K562 (cell line): ENCODE measurements around the gene ADAR. TPM values are rescaled to one million over a fixed set of nuclear protein-coding genes. Genes with fewer than 3 reads are reported as not detected.

Experiments
- ATAC-seq: fragments of 200-7000 bp; cut with Tn5 transposase; 3 replicates; pipeline ENCODE4 v1.9.1; 2020; ENCODE audit warnings: moderate library complexity
- BruUV-seq: library from RNA; stranded (reverse); fragments of 400-500 nt; replicated peaks from 2 replicates; lab custom pipeline; 2021; lab: Mats Ljungman, UMichigan
- CTCF ChIA-PET: fragments of 300-600 bp; formaldehyde crosslinking; extraction: SDS; loops from one replicate; lab custom pipeline; 2021; ENCODE audit warnings: low intra/inter-chr PET ratio; lab: Yijun Ruan, JAX
- POLR2A ChIA-PET: fragments of 300-600, 350-650 bp; sonication (Branson Sonifier 250); formaldehyde crosslinking; extraction: SDS; loops from one replicate; lab custom pipeline; 2021; ENCODE audit warnings: antibody characterized with exemption, inconsistent platforms; lab: Yijun Ruan, JAX
- DNase-seq, 4 experiments: peaks; one replicate each; pipeline versions ENCODE4 v3.0.0 to v3.0.0-alpha.2; 2011 to 2018; ENCODE audit warnings: low spot score in 3 of 4, mixed read lengths in 3 of 4; ENCODE audit errors: extremely low read depth in 1 of 4
- FAIRE-seq: peaks from 2 replicates; lab custom pipeline; 2011; peaks lifted over from hg19 to GRCh38; lab: Jason Lieb, UNC
- H2AFZ ChIP-seq: 2 replicates; pipeline ENCODE4 v1.6.0; 2011; ENCODE audit warnings: low read depth, low read length, control low read depth, inconsistent platforms
- H3K27ac ChIP-seq: fragments of 200-600 bp; 3 replicates; pipeline ENCODE4 v1.8.0; 2011; ENCODE audit warnings: low read depth, mild to moderate bottlenecking, control low read depth, inconsistent platforms, low read length, moderate library complexity, mixed read lengths; ENCODE audit errors: extremely low read depth
- H3K27me3 ChIP-seq, 2 experiments: fragments of 300-600 bp in 1 of 2; 2 replicates in 1 of 2; 3 replicates in 1 of 2; pipeline versions ENCODE4 v1.6.0 to v1.8.0; 2011; ENCODE audit warnings: inconsistent platforms in 2 of 2, low read length in 2 of 2, mild to moderate bottlenecking in 1 of 2, mixed read lengths in 1 of 2, moderate library complexity in 1 of 2; ENCODE audit not compliant: control insufficient read depth in 2 of 2, insufficient read depth in 2 of 2
- H3K36me3 ChIP-seq: fragments of 300-600 bp; 3 replicates; pipeline ENCODE4 v1.8.0; 2011; ENCODE audit warnings: mild to moderate bottlenecking, low read length, inconsistent platforms; ENCODE audit not compliant: control insufficient read depth, insufficient read depth
- H3K4me1 ChIP-seq, 2 experiments: fragments of 200-600 bp in 1 of 2; replicated peaks in 1 of 2; 2 replicates in 1 of 2; 3 replicates in 1 of 2; pipeline versions ENCODE4 v1.5.1 to v1.8.0; 2011; ENCODE audit warnings: inconsistent platforms in 2 of 2, low read length in 2 of 2, mild to moderate bottlenecking in 1 of 2, mixed read lengths in 1 of 2, moderate library complexity in 1 of 2; ENCODE audit not compliant: control insufficient read depth in 2 of 2, insufficient read depth in 2 of 2
- H3K4me2 ChIP-seq: 2 replicates; pipeline ENCODE4 v1.6.1; 2011; ENCODE audit warnings: low read length, control low read depth, inconsistent platforms, mixed read lengths; ENCODE audit not compliant: insufficient read depth
- H3K4me3 ChIP-seq: fragments of 200-600 bp; sonication (generic), shearing (Covaris generic); 2 replicates; pipeline ENCODE4 v1.5.1; 2016; ENCODE audit warnings: control low read depth, inconsistent platforms
- H3K79me2 ChIP-seq: fragments of 200-600 bp; 3 replicates; pipeline ENCODE4 v1.8.0; 2011; ENCODE audit warnings: low read length, inconsistent platforms; ENCODE audit not compliant: control insufficient read depth, insufficient read depth
- H3K9ac ChIP-seq, 2 experiments: 2 replicates each; pipeline versions ENCODE4 v1.6.0 to v1.6.1; 2011; ENCODE audit warnings: low read depth in 2 of 2, low read length in 2 of 2, control low read depth in 1 of 2, inconsistent platforms in 1 of 2, mild to moderate bottlenecking in 1 of 2, mixed read lengths in 1 of 2; ENCODE audit not compliant: insufficient read depth in 1 of 2
- H3K9me1 ChIP-seq: one replicate; pipeline ENCODE4 v1.6.0; 2011; ENCODE audit warnings: inconsistent platforms, mild to moderate bottlenecking, low read length, moderate library complexity; ENCODE audit not compliant: control insufficient read depth, insufficient read depth
- H3K9me3 ChIP-seq: replicated peaks from 2 replicates; pipeline ENCODE4 v1.5.1; 2011; ENCODE audit warnings: low read depth, low read length, inconsistent platforms; ENCODE audit not compliant: control insufficient read depth, insufficient read depth
- H4K20me1 ChIP-seq: replicated peaks from 2 replicates; pipeline ENCODE4 v1.6.1; 2011; ENCODE audit warnings: low read length, inconsistent platforms, mixed read lengths; ENCODE audit not compliant: control insufficient read depth, insufficient read depth
- CEBPB ChIP-seq: fragments of 450-650 bp; IDR thresholded peaks from 2 replicates; pipeline ENCODE4 v1.6.1; 2016; ENCODE audit warnings: missing genetic modification characterization, missing compliant biosample characterization
- DLX4 ChIP-seq: fragments of 250-450 bp; sonication (Bioruptor Pico); IDR thresholded peaks from 2 replicates; pipeline ENCODE4 v1.6.1; 2021; ENCODE audit warnings: mild to moderate bottlenecking
- FOXJ2 ChIP-seq: fragments of 200-800 bp; sonication (Bioruptor generic); IDR thresholded peaks from 2 replicates; pipeline ENCODE4 v1.6.1; 2016; ENCODE audit warnings: missing genetic modification characterization, missing compliant biosample characterization
- GTF2F1 ChIP-seq: IDR thresholded peaks from 2 replicates; pipeline ENCODE4 v1.6.1; 2011; ENCODE audit warnings: low read depth, low read length, improper control_type of control experiment
- HMGXB4 ChIP-seq: sonication (generic); formaldehyde crosslinking; IDR thresholded peaks from 2 replicates; pipeline ENCODE4 v1.8.1; 2023; ENCODE audit warnings: mild to moderate bottlenecking, missing genetic modification reagents
- KLF1 ChIP-seq: fragments of 450-650 bp; IDR thresholded peaks from 2 replicates; pipeline ENCODE4 v1.6.1; 2016; ENCODE audit warnings: missing genetic modification characterization, missing compliant biosample characterization
- NFE2 ChIP-seq: IDR thresholded peaks from 2 replicates; pipeline ENCODE4 v1.6.1; 2014; ENCODE audit warnings: antibody characterized with exemption, low read depth
- PCBP1 ChIP-seq: fragments of 200-400 bp; formaldehyde crosslinking; IDR thresholded peaks from 2 replicates; pipeline ENCODE4 v1.6.1; 2018; ENCODE audit warnings: mild to moderate bottlenecking, low read depth, low read length; ENCODE audit not compliant: poor library complexity, severe bottlenecking
- WGBS: fragments of 100-300 bp; shearing (Covaris generic); methylation state at CpG from one replicate; pipeline ENCODE4 v1.1.6; 2016; ENCODE audit warnings: low coverage, mixed read lengths; ENCODE audit not compliant: insufficient coverage; ENCODE audit errors: missing lambda C conversion rate; 5-methylcytosine and 5-hydroxymethylcytosine counted together
- in situ Hi-C: fragments of 300-500 bp; cut with MboI; formaldehyde crosslinking; loops from 4 replicates; pipeline ENCODE4 v1.15.0; 2018; ENCODE audit warnings: inconsistent platforms, mixed read lengths
- intact Hi-C: fragments of 100-400 bp; cut with micrococcal nuclease; formaldehyde crosslinking; loops from 2 replicates; pipeline ENCODE4 v1.14.2; 2022
- polyA plus RNA-seq, 8 experiments: library from polyadenylated mRNA; depleted of rRNA in 4 of 8; stranded (reverse) in 5 of 8; unstranded in 3 of 8; fragments of >200 nt; fragmentation: Nextera tagmentation in 2 of 8; fragmentation: Illumina TruSeq in 1 of 8; extraction: Ambion mirVana in 2 of 8; extraction: Trizol in 1 of 8; gene quantifications; 2 replicates each; pipeline versions ENCODE4 v1.2.1 to v1.2.3, GENCODE V29; 2011 to 2014; ENCODE audit warnings: inconsistent platforms in 1 of 8, missing spikeins in 1 of 8
- total RNA-seq, 7 experiments: library from RNA; depleted of rRNA in 6 of 7; stranded (reverse); fragments of >200 nt in 6 of 7; fragmentation: Illumina TruSeq in 2 of 7; extraction: Trizol in 2 of 7; gene quantifications; 2 replicates each; pipeline versions ENCODE4 v1.2.1 to v1.2.3, GENCODE V29; 2011 to 2021; ENCODE audit warnings: low replicate concordance in 1 of 7
- TF ChIP-seq, protein P1 (sequence below), 2 experiments: fragments of 450-650 bp in 1 of 2; sonication (generic) in 1 of 2; formaldehyde crosslinking; conservative IDR thresholded peaks; 2 replicates each; pipeline versions ENCODE4 v1.4.0 to v1.8.1; 2020 to 2022; ENCODE audit warnings: mild to moderate bottlenecking in 1 of 2, missing genetic modification reagents in 1 of 2

Gene ADAR
- total and polyA plus RNA-seq, 9 of the 15 experiments (the other 6 are each of a cell fraction or from before 2014, with no cell fraction given) = 30.1 to 123 (median 60.2) TPM

DNA sequence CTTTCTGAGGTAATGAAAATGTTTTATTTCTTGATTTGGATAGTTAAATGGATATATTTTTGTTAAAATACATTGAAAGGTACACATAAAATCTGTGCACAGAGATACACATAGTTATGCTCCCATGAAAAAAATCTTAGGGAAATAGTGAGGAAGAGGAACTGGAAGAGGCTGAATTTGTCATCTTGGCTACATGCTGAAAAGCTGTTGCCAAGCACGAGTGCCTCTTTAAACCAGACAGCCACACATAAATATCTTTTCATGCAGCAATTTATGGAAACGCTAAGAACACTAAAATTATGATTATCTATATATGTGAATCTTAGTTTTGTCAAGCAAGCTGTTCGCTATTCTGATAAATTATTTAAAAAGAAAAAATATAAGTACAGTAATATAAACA, 12.8 kb upstream of the ADAR start:
- in situ Hi-C loops (no loop called here), intact Hi-C loops (no loop called here)
- H3K4me2 ChIP-seq = no peak overlapping the region
- FAIRE-seq (no peak), ATAC-seq (no peak), DNase-seq (no peak)
- no peak overlapping the region for H3K4me3 ChIP-seq
- peaks cover 5 to 25% of the 10 kb centered on the region in 2 experiments for H3K4me1 ChIP-seq
- H3K79me2 ChIP-seq = peaks cover 88% of the 10 kb centered on the region
- POLR2A ChIA-PET = interaction anchor here (1.0 kb wide), 1 partner anchor 11 kb away, joined by 4 read pairs; no protein-coding TSS in a partner anchor
- H3K36me3 ChIP-seq = peaks cover 38% of the 10 kb centered on the region; the same call in 2 of the 3 replicates
- H3K27me3 ChIP-seq = no peaks in the 10 kb centered on the region
- no peak overlapping the region for H2AFZ ChIP-seq
- no peak for TF ChIP-seq NFE2
- no peak for TF ChIP-seq HMGXB4 (CRISPR knock-in tag)
- no peak for TF ChIP-seq GTF2F1
- TF ChIP-seq PCBP1 = no peak
- TF ChIP-seq FOXJ2 (tag) = no peak
- no peak for TF ChIP-seq CEBPB (tag)
- no peak for TF ChIP-seq DLX4 (CRISPR knock-in tag)
- TF ChIP-seq, protein P1, sequence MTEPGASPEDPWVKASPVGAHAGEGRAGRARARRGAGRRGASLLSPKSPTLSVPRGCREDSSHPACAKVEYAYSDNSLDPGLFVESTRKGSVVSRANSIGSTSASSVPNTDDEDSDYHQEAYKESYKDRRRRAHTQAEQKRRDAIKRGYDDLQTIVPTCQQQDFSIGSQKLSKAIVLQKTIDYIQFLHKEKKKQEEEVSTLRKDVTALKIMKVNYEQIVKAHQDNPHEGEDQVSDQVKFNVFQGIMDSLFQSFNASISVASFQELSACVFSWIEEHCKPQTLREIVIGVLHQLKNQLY (CRISPR knock-in tag; conservative IDR thresholded peaks at IDR 0.05) = no peak
- TF ChIP-seq KLF1 = no peak
- CTCF ChIA-PET = interaction anchor here (0.6 kb wide), 1 partner anchor 13 kb away, joined by 4 read pairs; the partner anchor contains the start of gene ADAR
- H3K9me3 ChIP-seq = no peaks in the 10 kb centered on the region
- peaks cover 9% of the 10 kb centered on the region for H3K9me1 ChIP-seq
- 84% methylated on average over 3 of the region's 3 CpGs for WGBS
- H3K9ac ChIP-seq = no peak overlapping the region
- BruUV-seq = no TSS peak
- H4K20me1 ChIP-seq = peaks cover 17% of the 10 kb centered on the region; the same call in 1 of the 2 replicates
- H3K27ac ChIP-seq = no peak overlapping the region
